ENCODE measurements around the gene ARHGEF6. TPM values are rescaled to one million over a fixed set of nuclear protein-coding genes. Genes with fewer than 3 reads are reported as not detected.

ARHGEF6 gene
- total RNA-seq, 2 experiments from 2014 or later, result 50.8 to 64.5 TPM

DNA sequence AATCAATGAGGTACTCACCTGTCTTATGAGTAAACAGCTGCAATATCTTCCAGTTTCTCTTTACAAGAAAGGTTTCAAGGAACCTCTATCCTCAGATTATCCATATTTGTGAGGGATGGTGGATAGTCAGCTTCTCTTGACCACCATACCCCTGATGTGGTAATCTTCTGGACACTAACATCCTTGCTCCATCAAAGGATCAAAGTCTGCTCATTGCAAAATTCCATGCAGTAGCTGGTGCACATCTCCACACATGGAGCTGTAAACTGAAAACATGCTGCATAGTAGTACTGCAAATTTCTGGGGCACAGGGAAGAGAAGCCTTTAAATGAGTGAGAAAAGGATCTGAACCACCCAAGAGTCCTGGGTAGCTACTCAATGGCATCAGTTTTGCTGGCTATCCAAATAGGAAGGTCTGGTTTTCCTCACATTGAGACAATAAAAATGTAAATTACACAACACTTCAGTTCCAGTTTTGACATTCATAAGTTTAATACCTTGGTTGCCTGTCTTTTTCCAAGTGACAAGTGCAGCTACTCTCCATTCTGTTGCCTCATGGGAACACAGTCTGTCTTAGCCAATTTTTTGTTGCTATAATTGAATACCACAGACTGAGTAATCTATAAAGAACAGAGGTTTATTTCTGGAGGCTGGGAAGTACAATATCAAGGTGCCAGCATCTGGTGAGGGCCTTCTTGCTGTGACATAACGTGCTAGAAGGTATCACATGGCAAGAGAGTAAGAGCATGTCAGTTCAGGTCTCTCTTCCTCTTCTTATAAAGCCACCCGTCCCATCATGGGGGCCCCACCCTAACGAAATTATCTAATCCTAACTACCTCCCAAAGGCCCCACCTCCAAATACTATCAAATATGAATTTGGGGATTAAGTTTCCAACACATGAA, 34.4 kb upstream of the ARHGEF6 start:
- Histone ChIP-seq H4K20me1 (ENCODE audit: insufficient read depth, low read length) (no peaks in the 10 kb centered on the region), H3K36me3 (ENCODE audit: insufficient read depth, low read length) (no peaks in the 10 kb centered on the region), H3K4me3 (ENCODE audit: low read depth, low read length, poor library complexity, severe bottlenecking) (no peak overlapping the region), H3K79me2 (ENCODE audit: insufficient read depth, low read depth, low read length) (no peaks in the 10 kb centered on the region), H3K9me2 (ENCODE audit: insufficient read depth, low read length) (no peaks in the 10 kb centered on the region), H3K27ac (ENCODE audit: low read depth, low read length, poor library complexity, severe bottlenecking) (no peak overlapping the region), H2AFZ (ENCODE audit: low read length) (no peak overlapping the region), H3K9me3 (ENCODE audit: low read length) (no peaks in the 10 kb centered on the region), H3K4me2 (ENCODE audit: low read length) (no peak overlapping the region), H3K4me1 (ENCODE audit: insufficient read depth, low read length, poor library complexity, severe bottlenecking) (no peaks in the 10 kb centered on the region)
- intact Hi-C loops (cut with micrococcal nuclease; ENCODE audit: unreplicated experiment), result no loop called here
- no peak for DNase-seq (ENCODE audit: low spot score)
- CTCF ChIA-PET (ENCODE audit: unreplicated experiment), result no interaction called here
- POLR2A ChIA-PET, result interaction anchor here (0.6 kb wide), 1 partner anchor 724 kb away, joined by 3 read pairs; no protein-coding TSS in a partner anchor
- no TSS peak for BruUV-seq (replicated peaks)
- TF ChIP-seq, protein P1, sequence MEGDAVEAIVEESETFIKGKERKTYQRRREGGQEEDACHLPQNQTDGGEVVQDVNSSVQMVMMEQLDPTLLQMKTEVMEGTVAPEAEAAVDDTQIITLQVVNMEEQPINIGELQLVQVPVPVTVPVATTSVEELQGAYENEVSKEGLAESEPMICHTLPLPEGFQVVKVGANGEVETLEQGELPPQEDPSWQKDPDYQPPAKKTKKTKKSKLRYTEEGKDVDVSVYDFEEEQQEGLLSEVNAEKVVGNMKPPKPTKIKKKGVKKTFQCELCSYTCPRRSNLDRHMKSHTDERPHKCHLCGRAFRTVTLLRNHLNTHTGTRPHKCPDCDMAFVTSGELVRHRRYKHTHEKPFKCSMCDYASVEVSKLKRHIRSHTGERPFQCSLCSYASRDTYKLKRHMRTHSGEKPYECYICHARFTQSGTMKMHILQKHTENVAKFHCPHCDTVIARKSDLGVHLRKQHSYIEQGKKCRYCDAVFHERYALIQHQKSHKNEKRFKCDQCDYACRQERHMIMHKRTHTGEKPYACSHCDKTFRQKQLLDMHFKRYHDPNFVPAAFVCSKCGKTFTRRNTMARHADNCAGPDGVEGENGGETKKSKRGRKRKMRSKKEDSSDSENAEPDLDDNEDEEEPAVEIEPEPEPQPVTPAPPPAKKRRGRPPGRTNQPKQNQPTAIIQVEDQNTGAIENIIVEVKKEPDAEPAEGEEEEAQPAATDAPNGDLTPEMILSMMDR (conservative IDR thresholded peaks at IDR 0.05; ENCODE audit: low read length), result no peak
- no peak for TF ChIP-seq EZH2phosphoT487 (IDR thresholded peaks at IDR 0.05; ENCODE audit: borderline replicate concordance, low read depth, low read length)

DNA sequence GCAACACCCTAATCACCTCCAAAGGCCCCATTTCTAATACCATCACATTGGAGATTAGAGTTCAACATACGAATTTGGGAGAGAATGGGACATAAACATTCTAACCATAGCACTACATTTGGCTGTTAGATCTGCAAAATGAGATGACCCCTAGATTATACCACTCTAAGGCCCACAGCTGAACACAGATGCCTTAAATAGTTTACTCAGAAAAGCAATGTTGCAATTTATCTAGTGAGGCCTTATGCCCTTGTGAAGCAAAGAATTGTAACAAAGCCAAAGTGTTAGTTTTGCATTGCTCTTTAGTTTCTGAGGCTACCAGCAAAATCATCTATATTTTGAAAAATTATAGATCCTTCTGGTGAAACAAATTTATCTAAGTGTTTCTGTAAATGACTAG, 31.6 kb upstream of the ARHGEF6 start:
- Histone ChIP-seq H3K4me2 (ENCODE audit: low read length) (no peak overlapping the region), H3K27ac (ENCODE audit: low read depth, low read length, poor library complexity, severe bottlenecking) (no peak overlapping the region), H3K9me3 (ENCODE audit: low read length) (no peaks in the 10 kb centered on the region), H3K4me3 (ENCODE audit: low read depth, low read length, poor library complexity, severe bottlenecking) (no peak overlapping the region), H3K36me3 (ENCODE audit: insufficient read depth, low read length) (no peaks in the 10 kb centered on the region), H3K9me2 (ENCODE audit: insufficient read depth, low read length) (no peaks in the 10 kb centered on the region), H3K79me2 (ENCODE audit: insufficient read depth, low read depth, low read length) (no peaks in the 10 kb centered on the region), H3K4me1 (ENCODE audit: insufficient read depth, low read length, poor library complexity, severe bottlenecking) (no peaks in the 10 kb centered on the region), H2AFZ (ENCODE audit: low read length) (no peak overlapping the region), H4K20me1 (ENCODE audit: insufficient read depth, low read length) (no peaks in the 10 kb centered on the region)
- BruUV-seq (replicated peaks), result no TSS peak
- intact Hi-C loops (cut with micrococcal nuclease; ENCODE audit: unreplicated experiment), result no loop called here
- ChIA-PET CTCF (ENCODE audit: unreplicated experiment) (no interaction called here), POLR2A (interaction anchor here (0.7 to 1.5 kb wide), 3 partner anchors 30 to 185 kb away, joined by 3 to 8 read pairs (median 4); no protein-coding TSS in a partner anchor)
- TF ChIP-seq, protein P1 (conservative IDR thresholded peaks at IDR 0.05; ENCODE audit: low read length), result no peak
- TF ChIP-seq EZH2phosphoT487 (IDR thresholded peaks at IDR 0.05; ENCODE audit: borderline replicate concordance, low read depth, low read length), result no peak
- no peak for DNase-seq (ENCODE audit: low spot score)

DNA sequence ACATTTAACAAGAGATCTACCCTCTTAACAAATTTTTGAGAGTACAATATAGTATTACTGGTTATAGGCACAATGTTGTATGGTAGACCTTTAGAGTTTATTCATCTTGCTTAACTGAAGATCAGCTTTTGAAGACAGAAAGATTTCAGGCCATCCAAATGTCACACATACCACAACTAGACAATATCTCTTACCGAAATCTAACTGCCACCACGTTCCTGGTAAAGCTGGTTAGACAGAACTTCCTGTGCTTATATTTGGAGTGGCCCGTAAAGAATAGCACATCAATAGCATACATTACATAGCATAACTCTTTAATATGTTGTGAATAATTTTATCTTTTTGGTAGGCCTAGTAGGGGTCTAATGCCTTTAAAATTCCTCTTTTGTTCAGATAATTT, 29.8 kb upstream of the ARHGEF6 start:
- Histone ChIP-seq H4K20me1 (ENCODE audit: insufficient read depth, low read length) (no peaks in the 10 kb centered on the region), H3K9me3 (ENCODE audit: low read length) (no peaks in the 10 kb centered on the region), H2AFZ (ENCODE audit: low read length) (no peak overlapping the region), H3K4me2 (ENCODE audit: low read length) (no peak overlapping the region), H3K9me2 (ENCODE audit: insufficient read depth, low read length) (no peaks in the 10 kb centered on the region), H3K36me3 (ENCODE audit: insufficient read depth, low read length) (no peaks in the 10 kb centered on the region), H3K4me1 (ENCODE audit: insufficient read depth, low read length, poor library complexity, severe bottlenecking) (no peaks in the 10 kb centered on the region), H3K4me3 (ENCODE audit: low read depth, low read length, poor library complexity, severe bottlenecking) (no peak overlapping the region), H3K79me2 (ENCODE audit: insufficient read depth, low read depth, low read length) (no peaks in the 10 kb centered on the region), H3K27ac (ENCODE audit: low read depth, low read length, poor library complexity, severe bottlenecking) (no peak overlapping the region)
- POLR2A ChIA-PET, result no interaction called here
- no TSS peak for BruUV-seq (replicated peaks)
- no peak for DNase-seq (ENCODE audit: low spot score)
- TF ChIP-seq EZH2phosphoT487 (IDR thresholded peaks at IDR 0.05; ENCODE audit: borderline replicate concordance, low read depth, low read length), result no peak
- TF ChIP-seq, protein P1 (conservative IDR thresholded peaks at IDR 0.05; ENCODE audit: low read length), result no peak
- CTCF ChIA-PET (ENCODE audit: unreplicated experiment), result no interaction called here
- intact Hi-C loops (cut with micrococcal nuclease; ENCODE audit: unreplicated experiment), result no loop called here
